Ascending aorta (tissue), 2 donors: ENCODE data around the gene DHRSX. TPM values are rescaled to one million over a fixed set of nuclear protein-coding genes. Genes with fewer than 3 reads are reported as not detected.
"Not testable (repeated sequence)": the region's sequence is repeated elsewhere in the genome, so short reads cannot be mapped to it uniquely, and the experiment has no call there.

Experiments used
- DNase-seq, 2 donors: peaks; one replicate each; pipeline ENCODE4 v3.0.0-alpha.2; 2019; ENCODE audit warnings: low spot score in 2 of 2
- H3K27ac ChIP-seq, 2 donors: fragments of 200-600 bp; sonication (generic); one replicate each; pipeline ENCODE4 v1.5.1; 2016 to 2017; ENCODE audit warnings: mild to moderate bottlenecking in 1 of 2
- H3K27me3 ChIP-seq: fragments of 200-600 bp; sonication (generic); one replicate; pipeline ENCODE4 v1.5.1; 2017
- H3K36me3 ChIP-seq, 2 donors: fragments of 200-600 bp; sonication (generic); one replicate each; pipeline ENCODE4 v1.5.1; 2016
- H3K4me1 ChIP-seq, 2 donors: fragments of 200-600 bp; sonication (generic); one replicate each; pipeline ENCODE4 v1.5.1; 2016 to 2017; ENCODE audit warnings: mild to moderate bottlenecking in 1 of 2
- H3K4me3 ChIP-seq, 2 donors: fragments of 200-600 bp; sonication (generic); one replicate each; pipeline ENCODE4 v1.5.1; 2016 to 2017; ENCODE audit warnings: mild to moderate bottlenecking in 1 of 2
- H3K9me3 ChIP-seq, 2 donors: fragments of 200-600 bp; sonication (generic); one replicate each; pipeline ENCODE4 v1.5.1; 2016
- CTCF ChIP-seq, 3 experiments: fragments of 200-600 bp in 2 of 3; fragments of 450-650 bp in 1 of 3; sonication (generic) in 2 of 3; IDR thresholded peaks; one replicate each; pipeline ENCODE4 v1.5.1; 2016 to 2019; ENCODE audit warnings: antibody characterized with exemption in 3 of 3, mild to moderate bottlenecking in 1 of 3, moderate library complexity in 1 of 3
- intact Hi-C: fragments of 100-400 bp; cut with DNase I; formaldehyde crosslinking; loops from one replicate; pipeline ENCODE4 v1.15.1; 2023
- total RNA-seq: library from RNA; depleted of rRNA; stranded (reverse); fragments of >200 nt; gene quantifications from one replicate; pipeline ENCODE4 v1.1.0, GENCODE V29; 2016

The DHRSX gene
- total RNA-seq, 1 donor from 2014 or later: 13.4 TPM

- H3K4me1 ChIP-seq: peaks cover 0 to 7% of the 10 kb centered on the region in 2 donors
- H3K27ac ChIP-seq: no peak overlapping the region
- H3K9me3 ChIP-seq: no peaks in the 10 kb centered on the region
- DNase-seq: no peak
- H3K4me3 ChIP-seq: no peak overlapping the region
- intact Hi-C loops: no loop called here
- no peak for TF ChIP-seq CTCF (IDR thresholded peaks at IDR 0.05)
- H3K27me3 ChIP-seq: no peaks in the 10 kb centered on the region
- no peaks in the 10 kb centered on the region for H3K36me3 ChIP-seq
These were observed 36.1 kb downstream of the DHRSX start for GRCh38 chrX:2464677-2465166.

GRCh38 chrX:2463973-2464676 lies 36.7 kb downstream of the DHRSX start:
- DNase-seq: no peak
- H3K36me3 ChIP-seq: no peaks in the 10 kb centered on the region
- no peak overlapping the region for H3K27ac ChIP-seq
- peaks cover 0 to 7% of the 10 kb centered on the region in 2 donors for H3K4me1 ChIP-seq
- no peaks in the 10 kb centered on the region for H3K27me3 ChIP-seq
- no peak overlapping the region for H3K4me3 ChIP-seq
- no peaks in the 10 kb centered on the region for H3K9me3 ChIP-seq
- no peak for TF ChIP-seq CTCF (IDR thresholded peaks at IDR 0.05)
- intact Hi-C loops: no loop called here

GRCh38 chrX:2463481-2463880 lies 37.3 kb downstream of the DHRSX start:
- H3K27me3 ChIP-seq, H3K9me3 ChIP-seq, H3K27ac ChIP-seq, intact Hi-C loops, H3K36me3 ChIP-seq, H3K4me3 ChIP-seq, DNase-seq, H3K4me1 ChIP-seq: not testable (repeated sequence)

GRCh38 chrX:2462780-2463179 lies 38.0 kb downstream of the DHRSX start:
- intact Hi-C loops: no loop called here
- no peak for TF ChIP-seq CTCF (IDR thresholded peaks at IDR 0.05)
- no peak overlapping the region for H3K27ac ChIP-seq

GRCh38 chrX:2462074-2462473 lies 38.7 kb downstream of the DHRSX start:
- no peak for TF ChIP-seq CTCF (IDR thresholded peaks at IDR 0.05)
- no peaks in the 10 kb centered on the region for H3K9me3 ChIP-seq
- H3K27me3 ChIP-seq: no peaks in the 10 kb centered on the region
- peaks cover 0 to 7% of the 10 kb centered on the region in 2 donors for H3K4me1 ChIP-seq
- no peak overlapping the region for H3K4me3 ChIP-seq
- intact Hi-C loops: no loop called here
- H3K36me3 ChIP-seq: no peaks in the 10 kb centered on the region
- no peak overlapping the region for H3K27ac ChIP-seq
- no peak for DNase-seq

More at GRCh38 chrX:2462780-2463179, 38.0 kb downstream of the DHRSX start:
- Histone ChIP-seq H3K27me3 (no peaks in the 10 kb centered on the region), H3K4me1 (peaks cover 0 to 7% of the 10 kb centered on the region in 2 donors), H3K36me3 (no peaks in the 10 kb centered on the region), H3K9me3 (no peaks in the 10 kb centered on the region), H3K4me3 (no peak overlapping the region)
- DNase-seq: no peak

- Histone ChIP-seq H3K36me3 (no peaks in the 10 kb centered on the region), H3K27ac (no peak overlapping the region), H3K4me3 (no peak overlapping the region), H3K4me1 (peaks cover 0 to 7% of the 10 kb centered on the region in 2 donors), H3K9me3 (no peaks in the 10 kb centered on the region), H3K27me3 (no peaks in the 10 kb centered on the region)
- no peak for TF ChIP-seq CTCF (IDR thresholded peaks at IDR 0.05)
- intact Hi-C loops: no loop called here
- DNase-seq: no peak
These were observed 39.1 kb downstream of the DHRSX start for GRCh38 chrX:2461711-2462016.

- DNase-seq, H3K4me1 ChIP-seq, H3K27me3 ChIP-seq, H3K27ac ChIP-seq, H3K4me3 ChIP-seq, H3K36me3 ChIP-seq, intact Hi-C loops, H3K9me3 ChIP-seq: not testable (repeated sequence)
These were observed 39.7 kb downstream of the DHRSX start for GRCh38 chrX:2460821-2461710.

GRCh38 chrX:2460048-2460447 lies 40.7 kb downstream of the DHRSX start:
- H3K4me3 ChIP-seq, H3K36me3 ChIP-seq, H3K27me3 ChIP-seq, intact Hi-C loops, H3K9me3 ChIP-seq, DNase-seq, H3K27ac ChIP-seq, H3K4me1 ChIP-seq: not testable (repeated sequence)
